Measurements from ENCODE around the gene ADGRA1. TPM values are rescaled to one million over a fixed set of nuclear protein-coding genes. Genes with fewer than 3 reads are reported as not detected.

Gene ADGRA1
- total RNA-seq, 1 donor from 2014 or later: not detected

GRCh38 chr10:133113146-133113830, 25.6 kb downstream of the ADGRA1 start:
- DNase-seq (ENCODE audit: low spot score): no peak

- DNase-seq (ENCODE audit: low spot score): no peak
These were observed 26.1 kb downstream of the ADGRA1 start for GRCh38 chr10:133113847-133114246.

GRCh38 chr10:133114251-133114650, 26.5 kb downstream of the ADGRA1 start:
- DNase-seq (ENCODE audit: low spot score): no peak

GRCh38 chr10:133114726-133115452, 27.2 kb downstream of the ADGRA1 start:
- no peak for DNase-seq (ENCODE audit: low spot score)

GRCh38 chr10:133115453-133115842, 27.7 kb downstream of the ADGRA1 start:
- no peak for DNase-seq (ENCODE audit: low spot score)

- DNase-seq (ENCODE audit: low spot score): no peak
These were observed 28.3 kb downstream of the ADGRA1 start for GRCh38 chr10:133115976-133116375.

- DNase-seq (ENCODE audit: low spot score): no peak
These were observed 28.7 kb downstream of the ADGRA1 start for GRCh38 chr10:133116455-133116854.

- DNase-seq (ENCODE audit: low spot score): no peak
These were observed 29.4 kb downstream of the ADGRA1 start for GRCh38 chr10:133117036-133117687.

GRCh38 chr10:133117688-133118071, 30.0 kb downstream of the ADGRA1 start:
- DNase-seq (ENCODE audit: low spot score): no peak

- no peak for DNase-seq (ENCODE audit: low spot score)
These were observed 33.8 kb downstream of the ADGRA1 start for GRCh38 chr10:133121479-133121878.

- DNase-seq (ENCODE audit: low spot score): no peak
These were observed 34.6 kb downstream of the ADGRA1 start for GRCh38 chr10:133122171-133122935.

- no peak for DNase-seq (ENCODE audit: low spot score)
These were observed 35.5 kb downstream of the ADGRA1 start for GRCh38 chr10:133123050-133123745.

- DNase-seq (ENCODE audit: low spot score): no peak
These were observed 36.1 kb downstream of the ADGRA1 start for GRCh38 chr10:133123746-133124356.

GRCh38 chr10:133124357-133125211, 36.9 kb downstream of the ADGRA1 start:
- no peak for DNase-seq (ENCODE audit: low spot score)

GRCh38 chr10:133125901-133126300, 38.2 kb downstream of the ADGRA1 start:
- no peak for DNase-seq (ENCODE audit: low spot score)

GRCh38 chr10:133126431-133127290, 38.9 kb downstream of the ADGRA1 start:
- DNase-seq (ENCODE audit: low spot score): no peak

GRCh38 chr10:133127291-133128125, 39.8 kb downstream of the ADGRA1 start:
- no peak for DNase-seq (ENCODE audit: low spot score)
